Lung (tissue), 12 donors: Measurements from ENCODE around the gene CENPS. TPM values are rescaled to one million over a fixed set of nuclear protein-coding genes. Genes with fewer than 3 reads are reported as not detected.
A peak's percentile ranks its signal among the peaks of the same experiment; 100 is the strongest.

ENCODE experiments used
- ATAC-seq: fragments of 200-7000 bp; cut with Tn5 transposase; one replicate; pipeline ENCODE4 v1.9.1; 2020; ENCODE audit warnings: moderate number of reproducible peaks; ENCODE audit not compliant: insufficient read depth, low FRiP score
- DNase-seq, 3 donors: peaks; one replicate each; pipeline ENCODE4 v3.0.0-alpha.2; 2013 to 2017
- H3K27ac ChIP-seq, 2 donors: one replicate each; pipeline ENCODE4 v1.5.1; 2013; ENCODE audit warnings: mild to moderate bottlenecking in 2 of 2, moderate library complexity in 2 of 2, control low read depth in 1 of 2, inconsistent platforms in 1 of 2, low read depth in 1 of 2, low read length in 1 of 2
- H3K27me3 ChIP-seq, 3 donors: one replicate each; pipeline ENCODE4 v1.5.1; 2013; ENCODE audit warnings: low read length in 2 of 3; ENCODE audit not compliant: control insufficient read depth in 3 of 3, insufficient read depth in 3 of 3
- H3K36me3 ChIP-seq, 4 donors: one replicate each; pipeline ENCODE4 v1.5.1; 2013; ENCODE audit warnings: low read length in 4 of 4, mild to moderate bottlenecking in 1 of 4, moderate library complexity in 1 of 4; ENCODE audit not compliant: control insufficient read depth in 4 of 4, insufficient read depth in 4 of 4
- H3K4me1 ChIP-seq, 5 donors: one replicate each; pipeline ENCODE4 v1.5.1; 2013; ENCODE audit warnings: low read length in 5 of 5, mild to moderate bottlenecking in 2 of 5, moderate library complexity in 1 of 5; ENCODE audit not compliant: control insufficient read depth in 5 of 5, insufficient read depth in 5 of 5
- H3K4me3 ChIP-seq: one replicate; pipeline ENCODE4 v1.5.1; 2013; ENCODE audit warnings: mild to moderate bottlenecking, control low read depth, moderate library complexity
- H3K9ac ChIP-seq, 2 donors: one replicate each; pipeline ENCODE4 v1.5.1; 2013; ENCODE audit warnings: low read length in 2 of 2, control low read depth in 1 of 2; ENCODE audit not compliant: insufficient read depth in 1 of 2
- H3K9me3 ChIP-seq, 4 donors: one replicate each; pipeline ENCODE4 v1.5.1; 2013; ENCODE audit warnings: low read length in 3 of 4, mild to moderate bottlenecking in 1 of 4, moderate library complexity in 1 of 4; ENCODE audit not compliant: control insufficient read depth in 4 of 4, insufficient read depth in 3 of 4
- CTCF ChIP-seq: IDR thresholded peaks from 2 replicates; pipeline ENCODE4 v1.5.1; 2012; ENCODE audit warnings: mild to moderate bottlenecking; ENCODE audit errors: control extremely low read depth, extremely low read depth
- WGBS, 2 donors: extraction: QIAGEN DNeasy Blood & Tissue Kit; methylation state at CpG; one replicate each; pipeline ENCODE4 v1.1.7; 2013; 5-methylcytosine and 5-hydroxymethylcytosine counted together
- polyA plus RNA-seq, 2 donors: library from polyadenylated mRNA; stranded (reverse); fragments of 200-250 nt; gene quantifications; one replicate each; pipeline ENCODE4 v1.2.1, GENCODE V29; 2013
- total RNA-seq, 2 donors: library from RNA; depleted of rRNA in 1 of 2; stranded (reverse); fragments of >200 nt in 1 of 2; gene quantifications; one replicate each; pipeline ENCODE4 v1.2.1, GENCODE V29; 2014 to 2021
- donor health status: control.
- donor health status: control.
- donor health status: Bipolar disorder and iron deficiency.
- donor health status: healthy.
- donor health status: DM: yes; HTN: yes; CAD: no.

Gene CENPS
- total and polyA plus RNA-seq, 4 donors, result 12.5 to 21.0 (median 17.5) TPM

DNA sequence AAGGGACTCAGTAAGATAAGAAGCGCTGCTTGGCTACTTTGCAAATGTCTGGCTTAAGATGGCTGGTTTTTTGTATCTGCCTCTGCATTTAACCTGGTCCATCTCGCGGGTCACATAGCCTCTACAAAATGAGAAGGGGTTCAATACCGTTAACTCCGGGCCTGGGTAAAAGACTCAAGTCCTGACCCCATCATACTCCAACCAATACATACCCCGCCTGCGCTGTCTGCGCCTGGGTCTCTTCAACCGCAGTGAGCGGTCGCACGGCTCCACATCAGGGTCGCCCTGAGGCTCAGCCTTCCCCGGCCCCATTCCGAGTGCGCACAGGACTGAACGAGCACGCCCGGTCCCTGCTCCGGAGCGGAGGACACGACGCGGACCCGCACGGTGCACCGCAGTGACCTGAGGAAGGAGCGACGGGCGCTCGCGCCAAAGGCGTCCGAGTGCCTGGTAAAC is 31.9 kb upstream of the CENPS start:
- Histone ChIP-seq H3K36me3 (peaks cover 0 to 6% (median 4%) of the 10 kb centered on the region in 4 donors), H3K9me3 (peaks cover 0 to 1% (median 0%) of the 10 kb centered on the region in 4 donors), H3K4me1 (peaks cover 0 to 10% (median 6%) of the 10 kb centered on the region in 5 donors), H3K9ac (peak overlapping the region in 1 of 2 donors; percentile 39), H3K4me3 (peak overlapping the region; percentile 57), H3K27ac (peak overlapping the region; percentile 2 to 41), H3K27me3 (no peaks in the 10 kb centered on the region)
- 1 to 2% methylated on average over 34 of the region's 34 CpGs for WGBS, 2 donors
- DNase-seq (no peak), ATAC-seq (peak; percentile 23)
- no peak for TF ChIP-seq CTCF

- Histone ChIP-seq H3K4me1 (peaks cover 0 to 10% (median 6%) of the 10 kb centered on the region in 5 donors), H3K9ac (peak within 1 kb of the TSS; percentile 68 to 76), H3K36me3 (peaks cover 5 to 10% (median 6%) of the 10 kb centered on the region in 4 donors), H3K27me3 (no peaks in the 10 kb centered on the region), H3K27ac (peak within 1 kb of the TSS; percentile 76 to 93), H3K4me3 (peak within 1 kb of the TSS; percentile 96), H3K9me3 (peaks cover 0 to 1% (median 0%) of the 10 kb centered on the region in 4 donors)
- ATAC-seq, result peak; percentile 98
- 0% methylated on average over 69 to 76 of the region's 76 CpGs for WGBS, 2 donors
- DNase-seq, result peak; percentile 98 to 99 (median 98)
- no peak for TF ChIP-seq CTCF
Measured at GRCh38 chr1:10398734-10399443, 31.3 kb upstream of the CENPS start, which contains the start of gene PGD. TSS of gene PGD (plus strand) at chr1:10399064. CDS start at chr1:10399118, 54 bp downstream.

DNA sequence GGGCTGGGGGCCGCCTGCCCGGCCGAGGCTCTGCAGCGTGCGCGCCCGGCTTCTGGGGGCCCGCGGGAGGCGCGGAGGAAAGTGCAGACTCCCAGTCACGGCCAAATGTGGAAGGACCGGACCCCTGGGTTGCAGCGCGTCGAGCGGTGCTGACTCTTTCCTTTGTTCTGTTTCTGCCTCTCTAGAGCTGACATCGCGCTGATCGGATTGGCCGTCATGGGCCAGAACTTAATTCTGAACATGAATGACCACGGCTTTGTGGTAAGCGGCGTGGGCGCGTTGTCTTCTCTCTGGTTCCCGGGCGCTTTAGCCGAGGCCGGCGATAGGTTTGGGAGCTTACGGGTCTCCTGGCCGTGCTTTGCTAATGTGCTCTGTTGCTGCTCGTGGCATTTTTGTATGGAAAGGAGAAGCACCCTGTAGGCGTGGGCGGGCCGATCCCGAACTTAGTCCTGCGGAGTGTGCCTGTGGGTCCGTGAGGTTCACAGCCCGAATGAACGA is 30.7 kb upstream of the CENPS start:
- no peaks in the 10 kb centered on the region for H3K27me3 ChIP-seq
- H3K9me3 ChIP-seq, result no peaks in the 10 kb centered on the region
- no peak for TF ChIP-seq CTCF
- peak overlapping the region; percentile 68 to 76 for H3K9ac ChIP-seq
- H3K4me3 ChIP-seq, result peak overlapping the region; percentile 96
- H3K27ac ChIP-seq, result peak overlapping the region; percentile 76 to 93
- ATAC-seq (no peak), DNase-seq (peak in 1 of 3 donors; percentile 53)
- 1 to 2% methylated on average over 33 to 42 of the region's 42 CpGs for WGBS, 2 donors
- H3K36me3 ChIP-seq, result peaks cover 10 to 16% (median 11%) of the 10 kb centered on the region in 4 donors
- H3K4me1 ChIP-seq, result peaks cover 0 to 10% (median 6%) of the 10 kb centered on the region in 5 donors
